GM12878 (cell line): ENCODE results near the gene LINC00237.

ENCODE experiments used
- ATF2 ChIP-seq: IDR thresholded peaks from 2 replicates; pipeline ENCODE4 v1.6.1; 2012; ENCODE audit warnings: low read length, inconsistent platforms
- FOXK2 ChIP-seq: fragments of 450-650 bp; IDR thresholded peaks from 2 replicates; pipeline ENCODE4 v1.6.1; 2017; ENCODE audit warnings: mild to moderate bottlenecking, moderate library complexity
- IKZF1 ChIP-seq: fragments of 450-650 bp; conservative IDR thresholded peaks from 2 replicates; pipeline ENCODE4 v1.6.1; 2017; ENCODE audit warnings: antibody characterized with exemption, mild to moderate bottlenecking
- POLR2A ChIP-seq: IDR thresholded peaks from 2 replicates; pipeline ENCODE4 v1.6.1; 2011; ENCODE audit warnings: low read depth, mild to moderate bottlenecking, low read length

- no peak for TF ChIP-seq POLR2A
- TF ChIP-seq FOXK2, result no peak
- no peak for TF ChIP-seq IKZF1
- no peak for TF ChIP-seq ATF2
Measured at GRCh38 chr20:21076073-21076472, 30.1 kb downstream of the LINC00237 start.
